Anterior cingulate cortex (tissue), 58 donors: ENCODE results near the gene SIPA1L3.

Experiments
- DNase-seq, 58 donors: peaks; one replicate each; lab custom pipeline; 2025; lab: John Stamatoyannopoulos, UW

Gene SIPA1L3

DNA sequence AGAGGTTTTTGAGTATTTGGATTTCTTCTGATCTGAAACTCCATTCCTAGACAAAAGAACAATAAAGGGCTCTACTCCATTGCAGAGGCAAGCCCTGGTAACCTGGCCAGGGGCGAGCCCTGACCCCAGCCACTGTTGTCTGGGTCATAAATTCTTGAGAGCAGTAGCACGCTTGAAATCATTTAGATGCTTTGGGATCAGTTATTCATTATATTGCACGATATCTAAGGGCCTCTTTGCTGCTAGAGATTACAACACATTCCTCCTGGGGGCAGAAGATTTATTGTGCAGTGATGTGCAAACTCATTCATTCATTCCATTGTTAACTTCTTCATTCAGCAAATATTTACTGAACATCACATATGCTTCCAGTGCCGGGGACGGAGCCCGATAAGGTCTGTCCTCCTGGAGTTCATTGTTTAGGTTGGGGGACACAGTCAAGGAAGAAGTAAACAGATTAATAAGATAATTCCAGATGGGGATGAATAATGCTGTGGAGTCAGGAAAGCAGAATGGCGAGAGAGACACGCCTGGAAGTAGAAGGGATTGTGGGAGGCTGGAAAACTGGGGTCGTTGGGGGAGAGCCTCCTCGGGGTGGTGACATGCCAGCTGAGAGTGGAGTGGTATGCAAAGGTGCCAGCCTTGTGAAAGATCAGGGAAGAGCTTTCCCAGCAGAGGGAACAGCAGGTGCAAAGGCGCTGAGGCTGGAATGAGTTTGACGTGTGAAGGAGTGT, 34.9 kb downstream of the SIPA1L3 start:
- no peak for DNase-seq

- DNase-seq = no peak
Observed at GRCh38 chr19:37942516-37942902, 35.5 kb downstream of the SIPA1L3 start.

DNA sequence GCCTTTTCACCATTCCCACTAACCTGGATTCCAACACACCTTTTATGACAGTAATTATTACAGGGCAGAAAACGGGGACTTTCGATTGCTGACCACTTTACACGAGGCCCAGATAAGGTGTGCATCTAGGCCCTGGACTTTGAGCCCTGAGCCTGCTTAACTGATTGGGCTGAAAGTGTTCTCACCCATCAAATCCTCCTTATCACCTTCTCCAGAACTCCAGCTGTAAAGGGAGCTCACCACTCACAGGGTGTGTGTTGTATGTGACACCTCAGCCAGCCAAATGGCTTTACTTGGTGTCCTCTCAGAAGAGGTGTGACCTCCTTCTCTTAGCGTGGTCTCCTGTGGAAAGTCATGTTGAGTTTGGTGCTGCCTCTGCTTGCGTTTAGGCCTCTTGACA, 36.5 kb downstream of the SIPA1L3 start:
- no peak for DNase-seq

DNA sequence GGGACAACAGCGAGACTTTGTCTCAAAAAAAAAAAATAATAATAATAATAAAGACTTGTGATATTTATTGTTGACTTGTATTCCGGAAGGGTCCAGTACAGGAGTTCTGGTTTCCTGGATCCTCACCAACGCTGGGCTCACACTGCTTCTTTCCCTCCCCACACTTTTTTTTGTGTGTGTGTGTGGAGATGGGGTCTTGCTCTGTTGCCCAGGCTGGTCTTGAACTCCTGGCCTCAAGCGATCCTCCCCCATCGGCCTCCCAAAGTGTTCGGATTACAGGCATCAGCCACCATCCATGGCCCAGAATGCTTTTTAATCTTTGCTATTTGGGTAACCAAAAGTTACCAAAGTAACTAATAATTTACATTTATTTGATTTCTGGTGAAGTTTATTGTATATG, 39.1 kb downstream of the SIPA1L3 start:
- no peak for DNase-seq

DNA sequence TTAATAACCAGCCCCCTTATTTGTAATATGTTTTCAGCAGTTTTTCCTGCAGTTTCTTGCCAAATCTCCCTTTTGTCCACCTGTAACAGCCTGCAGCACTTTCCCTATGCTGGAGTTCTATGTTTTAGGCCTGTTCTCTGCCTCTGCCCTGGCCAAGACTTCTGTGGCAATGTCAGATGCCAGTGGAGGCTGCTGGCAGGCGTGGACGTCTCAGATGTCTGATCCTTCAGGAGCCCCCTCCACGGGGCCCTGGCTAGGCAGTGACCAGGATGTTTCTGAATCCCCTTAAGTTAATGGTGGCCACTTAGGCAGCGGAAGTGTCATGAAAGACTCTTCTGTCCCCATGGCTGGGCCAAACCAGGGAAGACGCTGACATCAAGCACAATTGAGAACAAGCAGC, 40.8 kb downstream of the SIPA1L3 start:
- peak in 1 of 58 donors; percentile 8 for DNase-seq

GRCh38 chr19:37948362-37948761, 41.4 kb downstream of the SIPA1L3 start:
- no peak for DNase-seq

GRCh38 chr19:37950471-37951175, 43.6 kb downstream of the SIPA1L3 start:
- DNase-seq = no peak

- DNase-seq = no peak
Observed at GRCh38 chr19:37951816-37952210, 44.8 kb downstream of the SIPA1L3 start.

GRCh38 chr19:37953171-37953917, 46.3 kb downstream of the SIPA1L3 start:
- no peak for DNase-seq

DNA sequence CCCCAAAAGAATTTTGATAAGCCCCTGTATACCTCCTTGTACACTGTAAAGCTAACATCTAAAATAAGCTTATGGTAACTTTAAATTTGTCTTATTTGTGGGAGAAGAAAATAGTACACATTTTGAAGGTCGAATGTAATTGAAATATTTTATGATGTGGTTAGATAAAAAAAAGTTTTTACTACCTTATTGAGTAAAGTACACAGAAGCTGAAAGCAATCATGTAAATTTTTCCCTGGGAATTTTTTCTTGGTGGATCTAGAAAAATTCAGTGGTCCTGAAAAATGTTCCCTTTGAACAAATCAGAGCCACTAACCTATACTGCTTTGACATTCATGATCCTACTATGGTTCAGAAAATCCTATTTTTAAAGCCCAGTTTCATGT, 46.9 kb downstream of the SIPA1L3 start:
- DNase-seq = no peak

- DNase-seq = no peak
Observed at GRCh38 chr19:37954421-37954874, 47.4 kb downstream of the SIPA1L3 start.

DNA sequence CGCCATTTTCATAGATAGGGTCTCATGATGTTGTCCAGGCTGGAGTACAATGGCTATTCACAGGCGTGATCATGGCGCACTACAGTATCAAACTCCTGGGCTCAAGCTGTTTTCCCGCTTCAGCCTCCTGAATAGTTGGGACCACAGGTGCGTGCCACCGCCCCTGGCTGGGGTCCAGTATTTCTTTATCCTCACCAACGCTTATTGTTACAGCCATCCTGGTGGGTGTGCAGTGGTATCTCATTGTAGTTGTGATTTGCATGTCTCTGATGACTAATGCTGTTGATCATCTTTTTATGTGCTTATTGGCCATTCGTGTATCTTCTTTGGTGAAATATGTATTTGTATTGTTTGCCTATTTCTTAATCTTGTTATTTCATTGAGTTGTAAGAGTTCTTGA, 49.0 kb downstream of the SIPA1L3 start:
- no peak for DNase-seq

DNA sequence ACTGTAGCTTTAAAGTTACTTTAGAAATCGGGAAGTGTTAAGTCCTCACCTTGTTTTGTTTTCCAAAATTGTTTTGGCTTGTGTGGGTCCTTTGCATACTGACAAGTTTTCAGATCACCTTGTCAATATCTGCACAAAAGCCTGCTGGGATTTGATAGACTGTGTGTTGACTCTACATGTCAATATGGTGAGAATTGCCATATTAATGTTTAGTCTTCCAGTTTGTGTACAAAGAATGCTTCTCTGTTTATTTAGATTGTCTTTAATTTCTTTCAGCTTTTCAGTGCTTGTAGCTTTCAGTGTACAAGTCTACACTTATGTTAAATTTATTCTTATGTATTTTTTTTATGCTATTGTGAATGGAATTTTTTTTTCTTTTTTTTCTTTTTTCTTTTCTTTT, 50.2 kb downstream of the SIPA1L3 start:
- DNase-seq = no peak

- no peak for DNase-seq
Observed at GRCh38 chr19:37959665-37960114, 52.7 kb downstream of the SIPA1L3 start.

- DNase-seq = no peak
Observed at GRCh38 chr19:37961198-37961597, 54.2 kb downstream of the SIPA1L3 start.

DNA sequence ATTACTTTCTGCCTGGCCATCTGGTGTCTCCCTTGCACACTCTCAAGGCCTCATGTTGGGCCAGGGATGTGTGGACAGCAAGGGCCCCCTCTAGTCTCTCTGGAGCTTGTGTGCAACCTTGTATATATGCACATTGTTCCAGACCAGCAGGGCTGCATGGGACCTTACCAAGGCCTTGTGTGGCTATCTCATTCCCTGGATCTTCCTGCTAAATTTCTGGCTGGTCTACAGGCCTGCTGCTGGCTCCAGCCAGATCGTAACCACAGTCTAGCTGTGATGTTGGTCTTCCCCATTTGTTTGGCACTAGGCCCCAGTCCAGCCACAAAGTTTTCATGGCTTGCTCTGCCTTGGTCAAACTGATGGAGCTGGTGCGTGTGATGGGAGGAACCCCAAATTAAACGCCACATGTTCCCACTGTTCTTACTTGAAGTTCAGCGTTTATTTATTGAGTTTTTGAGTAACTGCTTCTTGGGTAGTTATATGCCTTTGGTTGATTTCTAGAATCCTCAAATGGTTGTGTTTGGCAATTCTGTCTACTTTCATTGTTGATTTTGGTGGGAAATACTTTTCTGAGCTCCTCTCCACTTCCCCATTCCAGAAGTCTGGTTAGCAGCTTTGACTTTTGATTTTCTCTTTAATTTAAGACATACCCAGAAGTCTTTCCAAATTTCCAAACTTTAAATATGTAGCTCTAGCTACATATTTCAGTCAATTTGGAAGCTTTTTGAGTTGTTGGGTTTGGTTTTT, 56.4 kb downstream of the SIPA1L3 start:
- no peak for DNase-seq

DNA sequence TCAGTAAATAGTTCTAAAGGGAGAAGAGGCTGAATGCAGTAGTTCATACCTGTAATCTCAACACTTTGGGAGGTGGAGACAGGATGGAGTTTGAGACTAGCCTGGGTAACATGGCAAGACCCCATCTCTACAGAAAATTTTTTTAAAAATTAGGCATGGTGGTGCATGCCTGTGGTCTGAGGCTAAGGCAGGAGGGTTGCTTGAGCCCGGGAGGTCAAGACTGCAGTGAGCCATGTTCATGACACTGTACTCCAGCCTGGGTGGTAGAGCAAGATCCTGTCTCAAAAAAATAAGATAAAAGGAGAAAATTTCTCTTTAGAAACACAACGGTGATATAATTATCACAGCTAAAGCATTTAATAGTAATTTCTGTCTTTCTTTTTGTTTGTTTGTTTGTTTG, 57.1 kb downstream of the SIPA1L3 start:
- no peak for DNase-seq

GRCh38 chr19:37966211-37966661, 59.2 kb downstream of the SIPA1L3 start:
- peak in 1 of 58 donors; percentile 3 for DNase-seq

GRCh38 chr19:37966662-37967231, 59.7 kb downstream of the SIPA1L3 start:
- no peak for DNase-seq

GRCh38 chr19:37969695-37970094, 62.7 kb downstream of the SIPA1L3 start:
- DNase-seq = no peak
